ENCODE data around the gene NPBWR2.

Gene NPBWR2

GRCh38 chr20:64098471-64099013 is 8.8 kb downstream of the NPBWR2 start:
- no peak overlapping the region for H3K27ac ChIP-seq
- TF ChIP-seq, protein P1, sequence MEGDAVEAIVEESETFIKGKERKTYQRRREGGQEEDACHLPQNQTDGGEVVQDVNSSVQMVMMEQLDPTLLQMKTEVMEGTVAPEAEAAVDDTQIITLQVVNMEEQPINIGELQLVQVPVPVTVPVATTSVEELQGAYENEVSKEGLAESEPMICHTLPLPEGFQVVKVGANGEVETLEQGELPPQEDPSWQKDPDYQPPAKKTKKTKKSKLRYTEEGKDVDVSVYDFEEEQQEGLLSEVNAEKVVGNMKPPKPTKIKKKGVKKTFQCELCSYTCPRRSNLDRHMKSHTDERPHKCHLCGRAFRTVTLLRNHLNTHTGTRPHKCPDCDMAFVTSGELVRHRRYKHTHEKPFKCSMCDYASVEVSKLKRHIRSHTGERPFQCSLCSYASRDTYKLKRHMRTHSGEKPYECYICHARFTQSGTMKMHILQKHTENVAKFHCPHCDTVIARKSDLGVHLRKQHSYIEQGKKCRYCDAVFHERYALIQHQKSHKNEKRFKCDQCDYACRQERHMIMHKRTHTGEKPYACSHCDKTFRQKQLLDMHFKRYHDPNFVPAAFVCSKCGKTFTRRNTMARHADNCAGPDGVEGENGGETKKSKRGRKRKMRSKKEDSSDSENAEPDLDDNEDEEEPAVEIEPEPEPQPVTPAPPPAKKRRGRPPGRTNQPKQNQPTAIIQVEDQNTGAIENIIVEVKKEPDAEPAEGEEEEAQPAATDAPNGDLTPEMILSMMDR (conservative IDR thresholded peaks at IDR 0.05): no peak

- H3K27ac ChIP-seq: no peak overlapping the region
- TF ChIP-seq, protein P1 (conservative IDR thresholded peaks at IDR 0.05): no peak
Measured at GRCh38 chr20:64096535-64096934, 10.8 kb downstream of the NPBWR2 start.

DNA sequence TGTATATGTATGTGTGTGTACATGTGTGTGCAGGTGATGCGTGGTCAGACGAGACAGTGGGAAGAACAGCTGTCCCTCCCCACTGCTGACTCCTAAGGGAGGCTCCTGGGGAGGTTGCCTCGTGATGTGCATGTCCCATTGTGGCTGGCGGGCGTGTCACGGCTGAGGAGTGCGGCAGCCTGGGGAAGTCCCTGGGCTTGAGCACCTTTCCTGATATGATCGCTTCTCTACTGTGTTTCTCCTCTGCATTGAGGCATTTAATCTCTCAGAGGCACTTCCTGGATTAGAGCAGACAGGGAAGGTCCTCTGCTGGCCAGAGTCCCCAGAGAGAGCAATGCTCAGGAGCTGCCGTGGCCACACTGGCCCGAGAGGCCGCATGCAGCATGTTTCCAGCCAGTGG is 11.4 kb downstream of the NPBWR2 start:
- TF ChIP-seq, protein P1 (conservative IDR thresholded peaks at IDR 0.05): no peak
- no peak overlapping the region for H3K27ac ChIP-seq

GRCh38 chr20:64095455-64095854 is 11.9 kb downstream of the NPBWR2 start:
- no peak overlapping the region for H3K27ac ChIP-seq
- TF ChIP-seq, protein P1 (conservative IDR thresholded peaks at IDR 0.05): no peak

DNA sequence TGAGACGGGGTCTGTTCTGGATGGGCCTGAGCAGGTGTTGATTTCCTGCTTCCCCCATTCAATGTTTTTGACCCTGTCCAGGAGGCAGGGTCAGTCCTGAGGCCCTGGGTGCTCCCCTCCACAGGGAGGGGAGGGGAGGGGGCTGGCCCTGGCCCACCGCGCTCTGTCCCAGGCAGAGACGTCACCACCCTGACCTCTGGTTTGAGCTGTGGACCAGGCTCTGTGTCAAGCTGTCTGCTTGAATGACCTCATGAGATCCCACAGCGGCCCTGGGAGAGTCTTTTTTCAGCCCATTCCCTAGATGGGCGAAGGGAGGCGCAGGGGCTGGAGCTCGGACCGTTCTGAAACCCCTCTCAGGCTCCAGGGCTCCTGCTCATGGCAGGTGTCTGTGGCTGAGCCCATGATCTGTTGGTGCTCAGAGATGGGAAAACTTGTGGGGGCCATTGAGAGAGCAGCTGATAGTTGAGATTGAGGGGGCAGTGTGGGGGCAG is 14.3 kb downstream of the NPBWR2 start:
- TF ChIP-seq, protein P1 (conservative IDR thresholded peaks at IDR 0.05): no peak
- no peak overlapping the region for H3K27ac ChIP-seq

GRCh38 chr20:64092258-64093012 is 14.9 kb downstream of the NPBWR2 start:
- no peak overlapping the region for H3K27ac ChIP-seq
- TF ChIP-seq, protein P1 (conservative IDR thresholded peaks at IDR 0.05): no peak

DNA sequence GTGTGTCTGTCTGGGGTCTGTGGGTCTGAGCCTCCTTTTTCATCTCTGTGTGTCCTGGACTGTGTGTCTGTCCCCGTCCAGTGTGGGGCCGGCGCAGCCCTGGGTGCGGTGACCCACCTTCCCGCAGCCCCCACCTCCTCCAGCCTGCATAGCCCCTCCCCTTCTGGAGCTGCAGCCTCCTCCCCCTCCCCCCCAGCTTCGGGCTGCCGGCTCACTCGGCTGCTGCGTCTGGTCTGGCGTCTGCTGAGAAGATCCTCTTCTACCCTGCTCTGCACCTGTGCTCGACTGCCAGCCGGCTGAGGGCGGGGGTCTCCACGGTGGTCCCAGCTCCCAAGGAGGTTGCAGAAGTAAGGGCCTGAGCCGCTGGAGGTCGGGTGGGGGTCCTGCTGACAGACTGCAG is 15.6 kb downstream of the NPBWR2 start:
- no peak overlapping the region for H3K27ac ChIP-seq
- TF ChIP-seq, protein P1 (conservative IDR thresholded peaks at IDR 0.05): no peak
